Right renal pelvis (tissue), 4 donors: ENCODE results near the gene FGD4. TPM values are rescaled to one million over a fixed set of nuclear protein-coding genes. Genes with fewer than 3 reads are reported as not detected.
A peak's percentile ranks its signal among the peaks of the same experiment; 100 is the strongest.

Experiments used
- DNase-seq, 4 donors: peaks; one replicate each; pipeline ENCODE4 v3.0.0-alpha.2; 2013; ENCODE audit warnings: low read depth in 4 of 4, low spot score in 3 of 4, missing footprints in 1 of 4
- polyA plus RNA-seq, 4 donors: library from polyadenylated mRNA; unstranded; fragments of 120-200 nt; gene quantifications; one replicate each; pipeline ENCODE4 v1.2.1, GENCODE V29; 2013; ENCODE audit not compliant: insufficient read length in 4 of 4

The FGD4 gene
- 10 to 100 TPM; 14.0 to 19.3 (median 17.8) TPM for polyA plus RNA-seq

DNA sequence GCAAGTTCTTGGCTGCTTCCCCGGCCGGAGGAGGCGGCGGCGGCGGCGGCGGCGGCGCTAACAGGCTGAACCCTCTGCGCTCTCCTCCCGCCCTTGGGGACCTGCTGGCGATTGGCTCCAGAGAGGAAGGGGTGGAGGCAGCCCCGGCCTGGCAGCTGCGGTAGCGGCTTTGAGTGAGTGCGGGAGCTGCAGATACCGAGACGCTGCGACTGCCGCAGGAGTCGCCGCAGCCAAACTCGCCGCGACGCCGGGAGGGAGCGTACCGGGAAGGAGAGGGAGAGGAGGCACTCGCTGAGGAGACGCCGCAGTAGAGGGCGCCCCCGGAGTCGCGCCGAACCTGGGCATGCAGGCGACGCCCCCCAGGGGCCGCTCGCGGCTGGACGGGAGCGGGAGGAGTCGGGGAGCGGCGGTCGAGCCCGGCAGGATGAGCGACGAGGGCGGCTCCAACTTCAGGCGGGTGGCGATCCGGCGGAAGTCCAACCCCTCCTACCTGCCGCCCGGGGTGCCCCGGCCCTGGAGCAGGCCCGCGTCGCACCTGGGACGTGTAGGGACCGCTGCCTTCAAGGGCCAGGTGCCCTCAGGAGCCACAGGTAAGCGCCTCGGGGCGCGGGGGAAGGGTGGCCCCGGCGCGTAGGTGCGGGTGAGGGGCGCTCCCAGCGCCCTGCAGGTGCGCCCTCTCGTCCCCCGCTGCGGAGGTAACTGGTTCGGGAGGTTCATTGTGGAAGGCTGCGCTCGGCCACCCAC is at the start of gene FGD4:
Gene FGD4 (plus strand): TSS at position 189 of the 744 bp plus-strand sequence.
- peak; percentile 46 to 64 (median 62) for DNase-seq

DNA sequence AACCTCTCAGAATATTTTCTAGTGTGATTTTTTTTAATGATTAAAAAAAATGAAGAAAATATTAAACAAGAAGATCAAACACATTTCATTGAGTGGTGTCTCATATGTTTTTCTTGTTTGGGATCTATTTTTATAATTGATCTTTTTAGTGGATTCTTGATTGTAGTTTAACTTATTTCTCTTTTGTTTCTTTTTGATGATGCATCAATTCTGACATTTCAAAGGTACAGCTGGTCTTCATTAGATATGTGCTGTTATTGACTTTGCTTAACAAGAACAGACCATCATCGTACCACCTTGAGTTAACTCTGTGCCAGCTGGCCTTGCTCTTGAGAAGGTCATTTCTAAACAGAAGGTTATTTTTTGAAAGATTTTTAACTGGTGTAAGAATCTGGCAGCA is 45.8 kb upstream of the FGD4 start:
- no peak for DNase-seq

DNA sequence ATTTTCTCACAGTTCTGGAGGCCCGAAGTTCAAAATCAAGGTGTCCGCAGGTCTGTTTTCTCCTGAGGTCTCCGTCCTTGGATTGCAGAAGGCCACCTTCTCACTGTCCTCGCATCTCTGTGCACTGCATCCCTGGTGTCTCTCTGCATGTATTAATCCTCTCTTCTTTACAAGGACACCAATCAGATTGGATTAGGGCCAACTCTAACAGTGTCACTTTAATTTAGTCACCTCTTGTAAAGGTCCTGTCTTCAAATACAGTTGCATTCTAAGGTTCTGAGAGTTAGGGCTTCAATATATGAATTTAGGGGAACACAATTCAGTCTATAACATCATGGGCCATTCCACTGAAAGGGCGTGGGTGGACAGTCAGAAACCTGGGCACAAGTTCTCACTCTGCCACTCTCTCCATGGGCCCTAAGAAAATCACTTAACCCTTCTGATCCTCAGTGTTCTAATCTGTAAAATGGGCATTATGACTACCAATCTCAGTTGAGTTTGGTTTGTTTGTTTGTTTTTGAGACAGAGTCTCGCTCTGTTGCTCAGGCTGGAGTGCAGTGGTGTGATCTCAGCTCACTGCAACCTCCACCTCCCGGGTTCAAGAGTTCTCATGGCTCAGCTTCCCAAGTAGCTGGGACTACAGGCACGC is 41.6 kb upstream of the FGD4 start:
- no peak for DNase-seq

DNA sequence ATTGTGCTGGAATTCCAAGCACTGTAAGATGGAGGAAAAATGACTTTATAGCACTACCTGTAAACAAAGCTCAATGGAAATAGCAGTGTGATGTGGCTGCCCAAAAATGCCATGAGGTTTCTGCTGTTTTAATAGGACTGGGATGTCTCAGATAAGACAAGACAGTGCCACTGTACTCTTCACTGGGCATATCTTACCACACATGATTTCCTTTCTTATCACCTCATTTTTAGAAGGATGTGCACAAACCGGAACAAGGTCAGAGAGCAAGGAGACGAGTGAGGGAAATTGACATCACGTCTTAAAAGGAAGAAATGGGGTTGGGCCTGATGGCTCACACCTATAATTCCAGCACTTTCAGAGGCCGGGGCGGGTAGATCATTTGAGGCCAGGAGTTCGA is 38.4 kb upstream of the FGD4 start:
- no peak for DNase-seq

DNA sequence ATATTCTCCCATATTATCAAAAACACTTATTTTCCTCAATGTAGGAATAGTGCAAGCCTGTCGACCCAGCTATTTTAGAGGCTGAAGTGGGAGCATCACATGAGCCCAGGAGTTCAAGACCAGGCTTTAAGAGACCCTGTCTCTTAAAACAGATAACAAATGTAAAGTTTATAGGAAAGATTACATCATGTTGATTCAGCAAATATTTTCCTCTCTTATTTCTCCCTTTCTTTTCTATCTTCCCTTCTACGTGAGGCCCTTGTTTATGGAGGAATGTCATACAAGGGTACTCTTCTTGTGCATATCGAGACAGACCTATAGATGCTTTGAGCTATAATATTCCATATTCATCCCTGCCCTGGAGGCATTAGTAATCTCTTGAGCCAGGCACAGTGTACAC is 36.5 kb upstream of the FGD4 start:
- DNase-seq = no peak

DNA sequence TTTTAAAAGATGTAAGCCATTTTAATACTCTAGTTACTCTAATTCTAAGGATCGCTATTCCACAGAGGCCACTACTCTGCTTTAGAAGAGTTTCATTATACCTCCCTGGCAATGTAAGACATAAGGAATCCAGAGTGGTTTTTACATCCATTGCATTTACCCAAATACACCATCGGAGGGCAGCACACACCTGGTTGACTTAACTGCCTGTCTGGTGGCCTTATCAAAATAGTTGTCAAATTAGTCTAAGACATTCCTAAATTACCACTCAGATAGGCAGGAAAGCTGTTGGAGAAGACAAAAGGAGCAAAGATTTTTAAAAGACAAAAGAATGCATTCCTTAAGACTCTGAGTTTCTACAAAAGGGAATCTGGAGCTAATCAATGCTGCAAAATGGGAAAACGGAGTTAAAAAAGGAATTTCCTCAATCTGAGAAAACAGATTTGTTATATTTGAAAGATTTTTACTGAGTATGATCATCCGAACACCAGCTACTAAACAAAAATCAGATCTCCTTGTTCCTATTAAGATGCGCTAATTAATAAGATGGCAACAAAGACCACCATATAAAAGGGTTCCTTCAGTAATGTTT is 33.8 kb upstream of the FGD4 start:
- peak; percentile 31 to 63 (median 57) for DNase-seq

DNA sequence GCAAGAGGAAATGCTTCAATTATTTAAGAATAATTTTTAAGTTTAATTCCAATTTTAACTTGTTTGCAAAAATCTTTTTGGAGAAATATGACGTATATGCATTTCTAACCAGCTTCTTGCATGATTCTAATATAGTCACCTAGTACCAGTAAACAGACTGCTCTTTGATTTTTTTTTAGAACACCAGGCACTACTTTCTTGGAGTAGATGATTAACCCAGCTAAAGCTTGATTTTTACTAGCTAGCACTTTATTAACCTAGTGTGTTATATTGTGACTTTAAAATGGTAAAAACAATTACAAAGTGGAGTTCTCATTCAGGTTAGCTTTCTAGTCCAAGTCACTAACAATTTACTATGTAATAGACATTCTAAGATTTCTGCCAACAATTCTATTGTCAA is 32.6 kb upstream of the FGD4 start:
- peak in 1 of 4 donors; percentile 12 for DNase-seq

DNA sequence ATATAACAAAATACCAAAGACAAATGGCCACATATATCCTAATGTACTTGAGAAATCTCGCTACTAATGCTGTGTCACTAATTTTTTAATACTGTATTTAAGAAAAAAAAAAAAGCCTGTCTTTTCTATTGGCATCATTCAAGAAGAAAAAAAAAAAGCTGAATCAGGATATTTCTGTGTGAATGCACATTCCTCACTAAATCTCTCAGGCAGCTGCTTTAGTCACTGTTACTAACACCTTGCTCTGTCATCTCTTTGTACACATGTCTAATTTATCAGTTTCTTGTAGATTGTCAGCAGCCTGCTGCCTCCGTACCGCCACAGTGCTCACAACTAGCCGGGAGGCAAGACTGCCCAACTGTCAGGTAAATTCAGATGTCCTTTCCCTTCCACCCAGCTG is 32.0 kb upstream of the FGD4 start:
- no peak for DNase-seq

DNA sequence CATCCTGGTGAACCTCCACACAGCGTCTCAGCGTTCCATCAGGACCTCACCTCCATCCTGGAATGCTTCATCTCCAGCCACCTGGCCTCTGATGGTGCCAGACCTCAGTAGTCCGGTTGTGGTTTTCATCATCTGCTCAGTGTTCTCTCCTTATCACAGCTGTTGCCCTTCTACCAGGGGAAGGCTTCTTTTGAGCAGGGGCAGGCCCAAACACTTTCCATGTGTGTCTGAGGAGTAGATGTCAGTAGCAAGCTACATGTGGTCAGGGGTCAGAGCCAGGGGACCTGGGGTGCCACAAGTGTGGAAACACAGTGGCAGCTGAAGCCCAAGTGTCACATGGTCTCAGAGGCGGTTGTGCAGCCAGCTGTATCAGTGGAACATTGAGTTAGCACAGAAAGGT is 30.2 kb upstream of the FGD4 start:
- no peak for DNase-seq

DNA sequence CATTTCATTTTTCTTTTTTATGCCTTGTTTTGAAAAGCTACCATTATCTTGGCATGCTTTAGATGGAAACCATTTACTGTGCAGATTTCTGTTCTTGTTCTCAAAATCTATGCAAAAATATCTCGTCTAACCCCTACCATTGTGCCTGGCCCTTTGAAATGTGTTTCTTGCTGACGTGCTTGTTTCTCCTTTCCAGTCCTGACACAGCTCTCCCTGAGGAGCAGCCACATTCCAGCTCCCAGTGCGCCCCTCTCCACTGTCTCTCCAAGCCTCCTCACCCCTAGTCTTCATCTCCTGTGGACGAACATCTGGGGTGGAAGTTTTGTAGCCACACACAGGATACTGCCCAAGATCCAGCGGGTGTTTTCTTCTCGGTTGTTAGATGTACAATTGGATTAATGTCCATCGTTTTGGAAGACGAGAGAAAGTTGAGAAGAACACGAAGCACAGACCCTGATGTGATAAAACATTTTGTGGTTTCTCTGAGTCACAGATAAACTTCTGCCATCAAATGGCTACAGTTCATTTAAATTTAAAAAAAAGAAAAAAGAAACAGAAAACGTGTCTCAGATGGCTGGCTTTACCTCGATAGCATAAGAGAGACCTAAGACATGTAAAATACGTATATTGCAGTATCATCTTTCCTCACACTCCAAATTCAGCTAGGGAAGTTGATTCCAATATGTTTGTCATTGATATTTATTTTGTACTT is 21.9 kb upstream of the FGD4 start:
- DNase-seq = no peak

DNA sequence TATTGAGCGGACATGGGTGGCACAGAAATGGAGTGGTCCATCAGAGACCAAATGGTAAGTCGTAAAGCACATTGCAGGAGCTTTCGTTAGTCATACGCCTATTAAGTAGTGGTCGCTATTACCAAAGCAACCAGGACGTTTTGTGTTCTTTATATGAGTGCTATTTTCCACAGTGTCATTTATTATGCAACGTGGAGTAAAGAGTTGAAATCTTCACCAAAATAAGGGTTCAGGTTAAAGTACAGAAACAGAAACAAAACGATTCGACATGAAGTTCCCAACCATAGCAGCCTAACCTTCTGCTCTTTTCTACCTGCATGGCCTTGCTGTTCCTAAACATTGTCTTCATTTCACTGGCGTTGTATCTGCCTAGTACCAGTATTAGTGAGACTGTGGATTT is 20.1 kb upstream of the FGD4 start:
- DNase-seq = no peak

DNA sequence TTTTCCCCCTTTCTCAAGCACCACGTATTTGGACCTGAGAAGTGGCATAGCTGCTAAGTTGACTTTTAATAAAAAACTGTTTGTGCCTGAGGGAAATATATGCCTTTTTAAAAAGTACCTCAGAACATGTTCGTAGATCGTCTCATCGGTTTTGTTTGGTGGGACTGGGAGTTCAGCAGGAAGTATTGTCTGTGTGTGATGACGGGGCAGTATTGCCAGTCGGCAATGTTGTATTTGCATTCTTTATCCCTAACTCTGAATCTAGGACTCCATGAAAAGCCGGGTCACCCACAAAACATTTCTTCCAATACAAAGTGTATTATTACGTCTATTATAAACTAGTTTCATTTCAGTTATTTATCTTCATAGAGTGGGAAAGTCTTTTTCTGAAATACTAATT is 19.7 kb upstream of the FGD4 start:
- no peak for DNase-seq

DNA sequence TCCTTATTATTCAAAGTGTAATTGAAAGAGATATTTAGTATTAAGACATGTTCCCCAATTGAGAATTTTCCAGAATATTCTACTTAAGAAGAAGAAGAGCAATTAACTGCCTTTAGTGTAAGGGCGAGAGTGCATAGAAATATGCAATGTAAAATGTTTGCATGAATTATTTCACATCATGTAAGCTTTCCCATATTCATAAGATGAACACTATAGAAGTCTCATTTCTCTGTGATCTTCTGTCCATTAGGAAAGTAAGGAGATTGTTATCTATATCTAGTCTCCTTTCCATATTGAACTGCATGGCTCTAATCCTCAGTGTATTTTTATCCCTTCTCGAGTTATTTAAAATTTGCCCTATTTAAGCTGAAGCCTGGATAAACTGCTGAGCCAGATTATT is 17.1 kb upstream of the FGD4 start:
- DNase-seq = no peak

DNA sequence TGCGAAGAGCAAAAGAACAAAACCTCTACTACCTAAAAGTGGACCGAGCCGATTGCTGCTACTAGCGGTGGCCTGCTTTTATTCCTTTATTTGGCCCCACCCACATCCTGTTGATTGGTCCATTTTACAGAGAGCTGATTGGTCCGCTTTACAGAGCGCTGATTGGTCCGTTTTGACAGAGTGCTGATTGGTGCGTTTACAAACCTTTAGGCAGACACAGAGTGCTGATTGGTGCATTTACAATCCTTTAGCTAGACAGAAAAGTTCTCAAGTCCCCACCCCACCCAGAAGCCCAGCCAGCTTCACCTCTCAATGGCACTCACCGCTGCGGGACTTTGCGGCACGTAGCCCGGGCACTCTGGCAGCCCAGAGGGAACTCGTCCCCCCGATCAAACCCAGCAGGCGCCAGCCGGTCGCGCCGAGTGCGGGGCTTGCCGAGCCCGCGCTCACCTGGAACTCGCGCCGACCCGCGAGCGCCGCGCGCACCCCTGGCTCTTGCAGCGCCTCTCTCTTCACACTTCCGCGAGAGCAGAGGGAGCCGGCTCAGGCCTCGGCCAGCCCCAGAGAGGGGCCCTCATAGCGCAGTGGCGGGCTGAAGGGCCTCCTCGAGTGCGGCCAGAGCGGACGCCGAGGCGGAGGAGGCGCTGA is 8.7 kb upstream of the FGD4 start:
- no peak for DNase-seq

DNA sequence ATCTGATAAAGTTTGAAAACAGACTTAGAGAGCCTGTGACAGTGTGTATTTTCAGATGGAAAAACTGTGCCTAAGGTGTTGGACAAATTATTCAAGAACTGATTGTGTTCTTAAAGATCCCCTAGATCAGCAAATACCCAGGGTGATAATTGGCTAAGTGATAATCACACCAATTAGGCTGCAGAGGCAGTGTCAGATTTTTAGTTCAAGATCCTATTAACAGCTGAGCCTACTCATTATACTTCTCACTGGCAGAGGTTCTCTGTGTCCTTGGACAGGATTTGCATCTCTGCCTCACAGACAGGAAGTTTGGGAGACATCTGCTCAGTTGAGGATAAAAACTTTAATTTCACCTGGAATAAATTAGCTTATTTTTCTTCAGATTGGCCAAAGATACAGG is 4.3 kb upstream of the FGD4 start:
- no peak for DNase-seq

DNA sequence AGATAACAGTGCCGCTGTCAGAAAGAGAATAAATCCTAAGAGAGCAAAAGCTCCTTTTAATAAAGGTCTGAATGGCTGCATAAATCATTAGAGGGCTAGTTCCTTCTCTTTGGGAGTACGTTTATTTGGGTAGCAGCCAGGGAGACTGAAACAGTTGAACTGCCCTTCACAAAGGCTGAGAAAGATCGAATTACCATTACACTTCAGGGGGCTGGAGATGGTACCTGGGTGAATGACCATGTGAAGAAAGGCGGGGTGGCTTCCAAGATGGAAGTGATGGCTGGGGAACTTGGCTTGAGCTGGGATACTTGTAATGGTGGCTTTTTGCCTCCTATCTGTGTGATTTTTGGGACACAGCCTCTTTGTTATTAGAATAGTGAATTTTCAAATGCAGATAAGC is 1.7 kb upstream of the FGD4 start:
- no peak for DNase-seq

DNA sequence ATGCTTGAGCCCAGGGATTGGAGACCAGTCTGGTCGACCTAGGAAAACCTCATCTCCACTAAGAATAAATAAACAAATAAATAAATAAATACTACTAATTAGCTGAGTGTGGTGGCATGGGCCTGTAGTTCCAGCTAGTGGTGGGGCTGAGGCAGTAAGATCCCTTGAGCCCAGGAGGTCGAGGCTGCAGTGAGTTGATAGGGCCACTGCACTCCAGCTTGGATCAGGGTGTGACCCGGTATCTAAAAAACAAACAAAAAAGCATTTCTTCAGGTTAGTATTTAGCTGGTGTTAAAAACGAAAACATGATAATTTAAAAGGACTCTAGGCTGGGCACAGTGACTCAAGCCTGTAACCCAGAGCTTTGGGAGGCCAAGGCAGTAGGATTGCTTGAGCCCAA is 1.2 kb upstream of the FGD4 start:
- no peak for DNase-seq

DNA sequence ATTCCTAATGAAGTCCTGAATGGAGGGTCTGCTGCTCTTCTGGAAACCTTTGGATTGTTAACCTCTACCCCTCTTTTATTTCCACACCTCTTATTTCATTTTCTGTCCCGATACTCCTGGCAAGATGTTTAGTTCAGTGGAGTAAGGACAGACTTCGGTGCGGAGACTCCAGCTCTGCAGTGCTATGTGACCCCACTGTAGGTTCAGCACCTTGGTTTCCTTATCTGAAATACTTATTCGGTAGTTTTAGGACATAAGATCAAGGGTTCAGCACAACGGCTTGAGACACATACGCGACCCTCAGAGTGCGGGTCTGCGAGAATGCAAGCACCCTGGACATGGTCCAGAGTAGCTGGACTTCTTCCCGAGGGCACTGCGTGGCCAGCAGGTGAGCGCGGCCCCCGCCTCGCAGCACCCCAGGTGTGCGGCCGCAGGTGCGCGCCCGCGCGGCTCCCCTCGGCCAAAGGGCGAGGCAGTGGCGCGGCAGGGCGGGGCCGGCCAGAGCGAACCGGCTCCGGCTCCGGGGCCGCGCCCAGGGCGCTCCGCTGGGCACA is 465 bp upstream of the FGD4 start:
- DNase-seq = no peak

DNA sequence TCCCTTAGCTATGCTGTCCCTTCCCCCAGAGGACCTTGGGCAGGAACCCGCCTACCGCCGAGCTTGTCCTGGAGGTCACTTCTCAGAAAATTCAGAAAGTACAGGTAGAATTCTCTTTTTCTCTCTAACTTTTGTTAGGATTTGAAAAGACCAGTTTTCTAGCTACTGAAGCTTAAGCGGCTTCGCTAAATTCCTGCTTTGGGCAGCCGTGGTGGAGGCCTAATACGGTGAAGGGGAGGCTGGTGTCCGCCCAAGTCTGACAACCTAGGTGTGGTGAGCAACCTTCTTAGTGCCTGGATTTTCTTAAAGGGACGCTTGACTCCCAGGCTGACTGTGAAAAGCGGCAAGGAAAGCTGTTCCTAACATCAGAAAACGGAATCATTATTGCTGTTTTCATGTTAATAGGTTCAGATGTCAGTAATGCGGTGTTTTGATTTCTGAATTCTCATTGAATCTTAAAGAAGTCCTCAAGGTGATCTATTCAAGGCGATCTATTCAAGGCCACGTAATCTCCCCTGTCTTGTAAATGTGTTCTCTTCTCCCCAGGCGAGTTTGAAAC is 835 bp downstream of the FGD4 start:
- no peak for DNase-seq

DNA sequence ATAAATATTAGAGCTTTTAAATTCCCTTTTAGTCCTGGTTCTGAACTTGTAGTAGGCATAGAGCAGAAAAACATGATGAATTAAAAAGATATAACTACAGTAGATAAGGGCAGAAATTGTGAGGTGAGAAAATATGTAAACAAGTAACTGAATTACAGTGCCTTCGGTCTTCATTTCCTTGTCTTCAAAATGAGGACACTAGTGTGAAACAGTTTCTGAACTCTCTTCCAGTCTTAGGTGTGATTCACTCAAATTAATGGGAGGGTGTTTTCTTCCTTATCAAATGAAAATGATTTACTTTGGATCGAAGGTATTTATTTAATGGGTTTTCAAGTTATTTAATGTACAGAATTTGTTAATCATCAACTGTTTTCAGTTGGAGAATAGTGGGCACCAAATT is 1.5 kb downstream of the FGD4 start:
- DNase-seq = no peak
